ENCODE data around the gene BCL6B. TPM values are rescaled to one million over a fixed set of nuclear protein-coding genes. Genes with fewer than 3 reads are reported as not detected.
A peak's percentile ranks its signal among the peaks of the same experiment; 100 is the strongest.

Gene BCL6B
- total and polyA plus RNA-seq, 11 donors: 5.9 to 32.8 (median 10.6) TPM

DNA sequence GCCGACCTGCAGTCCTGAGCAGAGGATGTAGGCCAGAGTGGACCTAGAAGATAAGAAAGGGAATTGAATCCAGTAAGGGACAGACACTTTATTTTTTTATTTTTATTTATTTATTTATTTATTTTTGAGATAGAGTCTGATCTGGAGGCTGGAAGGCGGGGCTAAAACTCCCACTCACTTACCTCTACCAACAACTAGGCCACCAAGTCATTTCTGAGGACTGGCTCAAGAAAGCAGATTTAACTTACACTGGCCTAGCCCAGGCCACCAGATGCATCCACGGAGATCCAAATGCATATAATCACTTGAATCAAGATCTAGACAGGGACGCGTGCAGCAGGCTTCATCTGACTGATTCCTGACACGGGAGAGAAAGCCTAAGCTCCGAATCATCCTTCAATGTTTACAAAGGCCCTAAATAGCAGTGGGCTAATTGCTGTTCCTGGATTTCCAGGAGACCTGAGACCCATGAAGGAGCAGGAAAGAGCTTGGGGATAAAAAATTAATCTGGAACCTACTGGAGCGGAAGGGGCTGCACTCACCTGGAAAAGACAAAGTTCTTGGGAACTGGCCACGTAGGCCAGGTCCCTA, 28.1 kb upstream of the BCL6B start:
- TF ChIP-seq, protein P1, sequence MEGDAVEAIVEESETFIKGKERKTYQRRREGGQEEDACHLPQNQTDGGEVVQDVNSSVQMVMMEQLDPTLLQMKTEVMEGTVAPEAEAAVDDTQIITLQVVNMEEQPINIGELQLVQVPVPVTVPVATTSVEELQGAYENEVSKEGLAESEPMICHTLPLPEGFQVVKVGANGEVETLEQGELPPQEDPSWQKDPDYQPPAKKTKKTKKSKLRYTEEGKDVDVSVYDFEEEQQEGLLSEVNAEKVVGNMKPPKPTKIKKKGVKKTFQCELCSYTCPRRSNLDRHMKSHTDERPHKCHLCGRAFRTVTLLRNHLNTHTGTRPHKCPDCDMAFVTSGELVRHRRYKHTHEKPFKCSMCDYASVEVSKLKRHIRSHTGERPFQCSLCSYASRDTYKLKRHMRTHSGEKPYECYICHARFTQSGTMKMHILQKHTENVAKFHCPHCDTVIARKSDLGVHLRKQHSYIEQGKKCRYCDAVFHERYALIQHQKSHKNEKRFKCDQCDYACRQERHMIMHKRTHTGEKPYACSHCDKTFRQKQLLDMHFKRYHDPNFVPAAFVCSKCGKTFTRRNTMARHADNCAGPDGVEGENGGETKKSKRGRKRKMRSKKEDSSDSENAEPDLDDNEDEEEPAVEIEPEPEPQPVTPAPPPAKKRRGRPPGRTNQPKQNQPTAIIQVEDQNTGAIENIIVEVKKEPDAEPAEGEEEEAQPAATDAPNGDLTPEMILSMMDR (IDR thresholded peaks at IDR 0.05): no peak
- H3K36me3 ChIP-seq: peaks cover 0 to 30% (median 12%) of the 10 kb centered on the region in 9 donors
- no peak overlapping the region for H3K27ac ChIP-seq
- H3K9me3 ChIP-seq: no peaks in the 10 kb centered on the region
- DNase-seq (no peak), ATAC-seq (no peak)
- H3K4me1 ChIP-seq: peaks cover 0 to 14% (median 4%) of the 10 kb centered on the region in 12 donors
- 91 to 94% (median 92%) methylated on average over 9 of the region's 9 CpGs for WGBS, 4 donors
- intact Hi-C loops (cut with DNase I): no loop called here
- peaks cover 0 to 6% (median 0%) of the 10 kb centered on the region in 9 donors for H3K27me3 ChIP-seq
- H3K4me3 ChIP-seq: no peak overlapping the region

DNA sequence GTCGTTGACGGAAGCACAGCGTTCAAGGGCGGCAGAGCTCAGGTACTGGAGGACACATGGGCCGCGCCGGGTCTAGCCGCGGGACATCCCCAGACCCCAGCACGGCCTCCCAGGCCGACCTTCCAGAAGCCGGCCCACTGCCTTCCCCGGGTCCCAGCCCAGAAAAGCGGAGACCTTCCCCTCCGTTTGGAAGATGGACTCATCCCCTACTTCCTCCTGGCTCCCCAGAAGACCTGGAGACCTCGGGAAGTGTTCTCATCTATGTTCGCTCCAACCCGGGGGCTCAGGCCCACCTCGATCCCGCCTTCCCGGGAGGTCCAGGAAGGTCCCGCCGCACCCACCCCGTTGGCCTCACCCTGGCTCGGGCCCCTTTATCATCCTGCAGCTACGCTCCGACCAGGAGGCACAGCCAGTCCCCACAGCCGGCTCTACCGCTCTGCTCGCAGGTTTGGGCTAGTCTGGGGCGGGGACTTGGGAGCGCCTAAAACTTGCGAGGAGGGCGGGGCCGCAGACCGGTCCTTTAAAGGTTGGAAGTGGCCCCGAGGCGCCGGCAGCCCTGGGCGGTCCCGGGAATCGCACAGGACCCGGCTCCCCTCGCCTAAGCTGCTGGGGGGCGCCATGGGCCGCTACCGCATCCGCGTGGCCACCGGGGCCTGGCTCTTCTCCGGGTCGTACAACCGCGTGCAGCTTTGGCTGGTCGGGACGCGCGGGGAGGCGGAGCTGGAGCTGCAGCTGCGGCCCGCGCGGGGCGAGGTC, 27.2 kb upstream of the BCL6B start, which contains the start of gene ALOX12:
Gene ALOX12, plus strand, starts transcription at position 550 of the 756 bp plus-strand sequence. Its CDS starts 69 bp downstream, at position 619.
- ATAC-seq (peak in 3 of 4 donors; percentile 57 to 72 (median 63)), DNase-seq (peak in 1 of 5 donors; percentile 65)
- Histone ChIP-seq H3K27ac (no peak within 1 kb of the TSS), H3K27me3 (peaks cover 0 to 6% (median 0%) of the 10 kb centered on the region in 9 donors), H3K9me3 (no peaks in the 10 kb centered on the region), H3K36me3 (peaks cover 0 to 39% (median 20%) of the 10 kb centered on the region in 9 donors), H3K4me3 (peak within 1 kb of the TSS in 9 of 12 donors; percentile 30 to 51 (median 42)), H3K4me1 (peaks cover 0 to 14% (median 4%) of the 10 kb centered on the region in 12 donors)
- 21 to 41% (median 26%) methylated on average over 25 to 64 of the region's 64 CpGs for WGBS, 4 donors
- TF ChIP-seq POLR2A (IDR thresholded peaks at IDR 0.05): no peak
- TF ChIP-seq, protein P1 (IDR thresholded peaks at IDR 0.05): no peak
- intact Hi-C loops (cut with DNase I): no loop called here

DNA sequence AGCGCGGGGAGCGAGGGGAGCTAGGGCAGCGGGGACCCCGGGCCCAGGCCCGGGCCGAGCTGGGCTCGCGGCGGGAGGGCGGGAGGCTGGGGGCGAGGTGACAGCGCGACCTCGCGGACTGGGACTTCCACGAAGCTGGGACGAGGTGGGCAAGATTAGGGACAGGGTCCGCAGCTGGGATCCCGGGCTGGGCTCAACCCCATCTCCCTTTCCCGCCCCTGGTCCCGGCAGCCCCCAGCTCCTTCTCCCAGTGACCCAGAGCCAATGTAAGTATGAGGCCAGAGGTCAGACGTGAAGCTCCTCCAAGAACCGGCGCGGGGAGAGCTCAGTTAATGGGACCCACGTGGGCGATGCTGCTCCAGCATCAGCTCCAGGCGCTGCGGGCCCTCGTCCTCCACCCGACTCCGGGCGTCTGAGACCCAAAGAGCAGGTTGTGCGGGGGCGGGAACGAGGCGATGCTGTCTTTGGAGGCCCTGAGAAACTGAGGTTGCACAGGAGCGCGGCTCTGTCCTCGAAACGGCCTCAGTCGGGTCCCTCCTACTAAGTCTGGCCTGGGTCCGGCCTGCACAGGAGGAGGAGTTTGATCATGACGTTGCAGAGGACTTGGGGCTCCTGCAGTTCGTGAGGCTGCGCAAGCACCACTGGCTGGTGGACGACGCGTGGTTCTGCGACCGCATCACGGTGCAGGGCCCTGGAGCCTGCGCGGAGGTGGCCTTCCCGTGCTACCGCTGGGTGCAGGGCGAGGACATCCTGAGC, 26.4 kb upstream of the BCL6B start:
- H3K4me1 ChIP-seq: peaks cover 0 to 14% (median 4%) of the 10 kb centered on the region in 12 donors
- H3K27me3 ChIP-seq: peaks cover 0 to 6% (median 0%) of the 10 kb centered on the region in 9 donors
- intact Hi-C loops (cut with DNase I): no loop called here
- TF ChIP-seq POLR2A (IDR thresholded peaks at IDR 0.05): no peak
- TF ChIP-seq, protein P1 (IDR thresholded peaks at IDR 0.05): no peak
- H3K36me3 ChIP-seq: peaks cover 0 to 46% (median 27%) of the 10 kb centered on the region in 9 donors
- H3K27ac ChIP-seq: no peak overlapping the region
- 58 to 79% (median 63%) methylated on average over 23 to 58 of the region's 58 CpGs for WGBS, 4 donors
- peak overlapping the region in 9 of 12 donors; percentile 30 to 51 (median 42) for H3K4me3 ChIP-seq
- no peak for DNase-seq
- peak in 2 of 4 donors; percentile 16 to 24 for ATAC-seq
- H3K9me3 ChIP-seq: no peaks in the 10 kb centered on the region

Measured in heart left ventricle (tissue), 16 donors.